Measurements from ENCODE around the gene ORC1. TPM values are rescaled to one million over a fixed set of nuclear protein-coding genes. Genes with fewer than 3 reads are reported as not detected.

The ORC1 gene
- total RNA-seq, 1 experiment from 2014 or later, result 25.6 TPM

DNA sequence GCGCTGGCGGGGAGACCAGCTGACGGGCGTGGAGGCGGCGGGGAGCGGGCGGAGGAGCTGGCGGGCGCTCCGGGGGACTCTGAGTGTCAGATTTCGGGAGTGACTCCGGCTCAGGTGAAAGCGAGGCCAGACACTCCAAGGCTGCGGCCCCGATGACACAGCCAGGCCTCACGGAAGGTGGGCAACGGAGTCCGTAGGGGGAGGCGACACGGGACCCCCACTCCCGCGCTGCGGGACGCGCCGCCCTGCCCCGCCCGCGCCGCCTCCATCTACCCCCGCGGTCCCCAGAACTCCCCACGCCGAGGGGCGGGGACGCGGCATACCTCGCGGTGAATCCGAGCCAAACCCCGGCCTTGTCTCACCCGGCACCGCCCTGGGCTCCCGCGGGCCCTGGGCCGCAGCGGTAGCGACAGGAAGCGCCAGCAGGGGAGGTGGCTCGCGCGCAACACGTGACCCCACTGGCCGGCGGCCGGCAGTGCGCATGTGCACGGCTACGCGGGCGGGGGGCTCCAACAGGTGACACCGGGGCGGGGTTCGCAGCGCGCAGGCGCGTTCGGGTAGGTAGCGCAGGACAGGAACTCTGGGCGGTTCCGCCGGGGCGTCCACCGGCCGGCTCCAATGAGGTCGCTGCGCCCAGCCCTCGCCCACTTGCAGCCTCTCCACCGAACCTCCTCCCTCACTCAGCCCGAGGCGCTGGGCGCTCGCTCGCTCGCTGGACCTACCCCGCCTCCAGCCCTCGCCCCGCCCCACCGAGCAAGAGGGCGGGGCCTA, 38.3 kb downstream of the ORC1 start, which contains the start of gene CC2D1B:
Gene CC2D1B (minus strand): TSS at position 460 of the 771 bp plus-strand sequence. CDS start 1,585 bp downstream, outside the sequence.
- ChIA-PET CTCF (interaction anchor here (1.2 to 1.6 kb wide), 2 partner anchors 17 to 301 kb away, joined by 3 to 6 read pairs; no protein-coding TSS in a partner anchor), RAD21 (ENCODE audit: low non-redundant PET in 1 of 2, low total read pairs in 2 of 2, uncharacterized antibody in 2 of 2, unreplicated experiment in 2 of 2) (no interaction called here), POLR2A (interaction anchor here (0.9 to 1.2 kb wide), 4 partner anchors 9 to 311 kb away, joined by 3 read pairs; partner anchors contain the start of genes ORC1, PRPF38A and TXNDC12)
- peak within 1 kb of the TSS; percentile 82 for H3K9ac ChIP-seq (ENCODE audit: low read length)
- peak within 1 kb of the TSS; percentile 97 for H3K4me2 ChIP-seq (ENCODE audit: low read length)
- H3K79me2 ChIP-seq (ENCODE audit: insufficient read depth, low read length), result peaks cover 22% of the 10 kb centered on the region
- no TSS peak for BruUV-seq (replicated peaks)
- peak within 1 kb of the TSS; percentile 71 to 90 for H3K4me3 ChIP-seq (replicated peaks in 1 of 2; ENCODE audit: low read depth in 1 of 2, low read length in 2 of 2)
- peak; percentile 93 for ATAC-seq
- no peaks in the 10 kb centered on the region for H3K9me2 ChIP-seq (ENCODE audit: insufficient read depth)
- H4K20me1 ChIP-seq (ENCODE audit: insufficient read depth), result no peaks in the 10 kb centered on the region
- peak; percentile 96 for DNase-seq (ENCODE audit: low read depth, low spot score)
- H3K27me3 ChIP-seq (ENCODE audit: insufficient read depth, low read length), result no peaks in the 10 kb centered on the region
- peaks cover 12 to 37% of the 10 kb centered on the region in 2 experiments; a peak in 3 of 4 replicates for H3K4me1 ChIP-seq (ENCODE audit: control insufficient read depth in 1 of 2, insufficient read depth in 2 of 2, low read length in 2 of 2)
- TF ChIP-seq, protein P1, sequence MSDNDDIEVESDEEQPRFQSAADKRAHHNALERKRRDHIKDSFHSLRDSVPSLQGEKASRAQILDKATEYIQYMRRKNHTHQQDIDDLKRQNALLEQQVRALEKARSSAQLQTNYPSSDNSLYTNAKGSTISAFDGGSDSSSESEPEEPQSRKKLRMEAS (IDR thresholded peaks at IDR 0.05), result peak; percentile 94
- TF ChIP-seq POLR2AphosphoS5 (IDR thresholded peaks at IDR 0.05; ENCODE audit: low read depth, low read length) (peak; percentile 92), ZFX (IDR thresholded peaks at IDR 0.05) (peak; percentile 92), SIN3A (IDR thresholded peaks at IDR 0.05; ENCODE audit: low read depth) (peak; percentile 86), SP1 (IDR thresholded peaks at IDR 0.05; ENCODE audit: low read depth) (no peak; the same call in 1 of the 2 replicates), EZH2 (IDR thresholded peaks at IDR 0.05) (no peak), POLR2A (IDR thresholded peaks at IDR 0.05; ENCODE audit: borderline replicate concordance, extremely low read depth, insufficient read depth, insufficient read length) (peak; percentile 84), ZNF274 (IDR thresholded peaks at IDR 0.05; ENCODE audit: low read depth, low read length) (no peak)
- TF ChIP-seq, protein P2, sequence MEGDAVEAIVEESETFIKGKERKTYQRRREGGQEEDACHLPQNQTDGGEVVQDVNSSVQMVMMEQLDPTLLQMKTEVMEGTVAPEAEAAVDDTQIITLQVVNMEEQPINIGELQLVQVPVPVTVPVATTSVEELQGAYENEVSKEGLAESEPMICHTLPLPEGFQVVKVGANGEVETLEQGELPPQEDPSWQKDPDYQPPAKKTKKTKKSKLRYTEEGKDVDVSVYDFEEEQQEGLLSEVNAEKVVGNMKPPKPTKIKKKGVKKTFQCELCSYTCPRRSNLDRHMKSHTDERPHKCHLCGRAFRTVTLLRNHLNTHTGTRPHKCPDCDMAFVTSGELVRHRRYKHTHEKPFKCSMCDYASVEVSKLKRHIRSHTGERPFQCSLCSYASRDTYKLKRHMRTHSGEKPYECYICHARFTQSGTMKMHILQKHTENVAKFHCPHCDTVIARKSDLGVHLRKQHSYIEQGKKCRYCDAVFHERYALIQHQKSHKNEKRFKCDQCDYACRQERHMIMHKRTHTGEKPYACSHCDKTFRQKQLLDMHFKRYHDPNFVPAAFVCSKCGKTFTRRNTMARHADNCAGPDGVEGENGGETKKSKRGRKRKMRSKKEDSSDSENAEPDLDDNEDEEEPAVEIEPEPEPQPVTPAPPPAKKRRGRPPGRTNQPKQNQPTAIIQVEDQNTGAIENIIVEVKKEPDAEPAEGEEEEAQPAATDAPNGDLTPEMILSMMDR (IDR thresholded peaks at IDR 0.05 in 2 of 3, conservative IDR thresholded peaks at IDR 0.05 in 1 of 3; ENCODE audit: borderline replicate concordance in 1 of 3, insufficient read depth in 1 of 3, low read depth in 2 of 3, low read length in 2 of 3), result peak in 1 of 3 experiments; percentile 19; a peak in 2 of 6 replicates
- intact Hi-C loops (cut with micrococcal nuclease), result loop anchor here (5.0 kb wide), 1 partner anchor 321 kb away; no protein-coding TSS in a partner anchor
- peak within 1 kb of the TSS; percentile 55 for H2AFZ ChIP-seq (ENCODE audit: low read depth, low read length, poor library complexity, severe bottlenecking)
- H3K27ac ChIP-seq (ENCODE audit: low read depth, low read length), result peak within 1 kb of the TSS; percentile 91
- H3K9me3 ChIP-seq (ENCODE audit: control insufficient read depth in 1 of 2, insufficient read depth in 1 of 2, low read depth in 1 of 2, low read length in 2 of 2), result no peaks in the 10 kb centered on the region
- peaks cover 7 to 8% of the 10 kb centered on the region in 2 experiments; a peak in 3 of 4 replicates for H3K36me3 ChIP-seq (ENCODE audit: control insufficient read depth in 1 of 2, insufficient read depth in 2 of 2, low read length in 2 of 2)

Measured in HCT116 (cell line).